HG03571 (cell line): Measurements from ENCODE around the gene CD63.
"Not testable (repeated sequence)": the region's sequence is repeated elsewhere in the genome, so short reads cannot be mapped to it uniquely, and the experiment has no call there.

ENCODE experiments used
- ATAC-seq: cut with Tn5 transposase; IDR thresholded peaks from one replicate; pipeline ENCODE4 v1.9.1; 2021; ENCODE audit not compliant: unreplicated experiment

CD63 gene

GRCh38 chr12:55728939-55729818, at the start of gene CD63:
TSS of gene CD63 (minus strand) at chr12:55729009. CDS start at chr12:55728341, 668 bp downstream.
- ATAC-seq, result peak; percentile 63

GRCh38 chr12:55777856-55778255, 49.0 kb upstream of the CD63 start:
- no peak for ATAC-seq

GRCh38 chr12:55771736-55772135, 42.9 kb upstream of the CD63 start:
- ATAC-seq, result no peak

- no peak for ATAC-seq
Measured at GRCh38 chr12:55767156-55767555, 38.3 kb upstream of the CD63 start.

DNA sequence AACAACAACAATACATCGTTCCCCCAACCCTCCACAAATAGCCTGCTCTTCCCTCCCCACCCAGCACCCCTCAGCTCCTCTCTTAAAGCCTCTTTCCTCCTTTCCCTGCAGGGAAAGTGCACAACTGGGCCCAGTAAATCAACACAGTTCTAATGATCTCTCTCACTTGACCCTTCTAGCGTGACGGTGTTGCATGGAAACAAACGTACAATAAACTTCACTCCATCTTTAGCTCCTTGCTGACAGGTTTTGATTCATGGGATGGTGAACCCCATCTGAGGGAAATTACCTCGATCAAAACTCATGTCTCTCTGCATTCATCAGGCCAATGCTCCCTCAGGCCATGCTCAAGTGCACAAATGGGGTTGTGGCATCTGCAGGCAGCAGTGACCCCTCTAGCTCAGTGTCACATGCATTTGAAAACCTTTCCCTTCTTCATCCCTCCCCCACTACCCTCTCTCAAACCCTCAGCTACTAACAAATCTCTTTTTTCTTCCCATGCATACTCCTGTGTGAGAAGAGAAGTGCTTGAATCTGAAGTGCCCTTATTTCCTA, 37.0 kb upstream of the CD63 start:
- ATAC-seq, result no peak

DNA sequence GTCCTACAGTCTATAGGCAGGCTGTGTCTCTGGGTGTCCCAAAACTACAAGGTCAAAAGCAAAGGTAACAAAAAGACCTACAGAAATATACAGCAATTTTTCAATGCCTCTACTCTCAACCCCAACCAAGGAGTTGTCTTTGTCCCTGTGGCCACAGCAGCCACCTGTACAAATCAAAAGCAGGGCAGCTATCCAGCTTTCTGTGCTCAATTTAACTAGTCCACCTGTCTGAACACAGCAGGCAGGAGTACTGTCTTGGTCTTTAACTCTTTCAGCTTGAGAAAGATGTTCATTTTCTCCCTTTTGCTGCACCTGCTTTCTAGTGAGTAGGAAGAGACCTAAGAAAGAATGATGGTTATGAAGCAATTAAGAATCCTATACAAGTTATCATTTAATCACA, 33.8 kb upstream of the CD63 start:
- no peak for ATAC-seq

DNA sequence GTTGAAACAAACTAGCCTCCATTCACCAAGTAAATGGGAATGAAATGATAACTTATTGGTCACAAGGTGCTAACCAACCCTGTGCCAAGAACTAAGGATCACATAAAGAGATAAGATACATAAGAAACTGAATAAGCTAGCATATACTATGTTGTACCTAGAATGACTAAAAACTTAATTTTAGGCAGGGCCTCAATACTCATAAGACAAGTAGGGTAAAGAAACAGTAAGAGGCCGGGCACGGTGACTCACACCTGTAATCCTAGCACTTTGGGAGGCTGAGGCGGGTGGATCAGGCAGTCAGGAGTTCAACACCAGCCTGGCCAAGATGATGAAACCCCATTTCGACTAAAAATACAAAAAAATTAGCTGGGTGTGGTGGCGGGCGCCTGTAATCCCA, 31.9 kb upstream of the CD63 start:
- no peak for ATAC-seq

GRCh38 chr12:55758575-55758974, 29.8 kb upstream of the CD63 start:
- not testable (repeated sequence) for ATAC-seq

- no peak for ATAC-seq
Measured at GRCh38 chr12:55757701-55758100, 28.9 kb upstream of the CD63 start.

DNA sequence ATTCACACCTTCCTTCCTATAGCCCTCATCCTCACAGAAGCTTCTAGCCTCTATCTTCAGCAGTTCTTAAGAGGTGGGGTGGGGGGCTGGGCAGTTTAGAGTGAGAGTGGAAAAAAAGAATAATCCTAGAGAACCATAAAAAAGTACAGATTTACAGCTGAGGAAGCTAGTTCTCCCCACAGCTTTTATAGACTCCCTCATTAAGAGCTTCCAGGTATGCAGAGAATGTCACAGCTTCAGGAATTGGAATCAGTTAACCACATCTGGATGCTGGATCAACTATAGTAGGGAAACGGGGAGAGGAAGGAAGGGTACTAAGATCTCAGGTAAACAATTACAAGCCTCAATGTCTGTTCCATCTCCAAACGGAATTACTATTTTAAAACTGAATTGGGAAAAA, 26.4 kb upstream of the CD63 start:
- ATAC-seq, result no peak

DNA sequence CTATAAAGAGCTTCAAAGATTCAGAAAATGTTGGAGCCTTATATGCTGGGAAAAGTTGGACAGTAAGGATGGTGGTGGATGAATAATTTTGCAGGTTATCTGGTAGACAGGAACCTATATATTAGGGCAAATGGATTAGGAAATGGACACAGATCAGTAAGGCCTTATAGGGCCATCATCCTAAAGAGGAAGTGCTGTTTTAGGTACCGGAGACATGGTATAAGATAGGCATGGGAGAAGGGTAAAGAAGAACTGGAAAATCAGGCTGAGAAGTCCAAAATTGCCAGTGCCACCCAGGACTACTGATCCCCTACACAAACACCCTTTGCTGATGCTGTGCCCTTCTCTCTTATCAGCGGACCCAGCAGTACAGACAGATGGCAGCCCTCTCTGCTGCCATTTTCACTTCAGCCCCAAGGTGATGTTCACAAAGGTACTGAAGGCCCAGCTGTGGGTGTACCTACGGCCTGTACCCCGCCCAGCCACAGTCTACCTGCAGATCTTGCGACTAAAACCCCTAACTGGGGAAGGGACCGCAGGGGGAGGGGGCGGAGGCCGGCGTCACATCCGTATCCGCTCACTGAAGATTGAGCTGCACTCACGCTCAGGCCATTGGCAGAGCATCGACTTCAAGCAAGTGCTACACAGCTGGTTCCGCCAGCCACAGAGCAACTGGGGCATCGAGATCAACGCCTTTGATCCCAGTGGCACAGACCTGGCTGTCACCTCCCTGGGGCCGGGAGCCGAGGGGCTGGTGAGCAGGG, 19.6 kb upstream of the CD63 start:
- ATAC-seq, result no peak

DNA sequence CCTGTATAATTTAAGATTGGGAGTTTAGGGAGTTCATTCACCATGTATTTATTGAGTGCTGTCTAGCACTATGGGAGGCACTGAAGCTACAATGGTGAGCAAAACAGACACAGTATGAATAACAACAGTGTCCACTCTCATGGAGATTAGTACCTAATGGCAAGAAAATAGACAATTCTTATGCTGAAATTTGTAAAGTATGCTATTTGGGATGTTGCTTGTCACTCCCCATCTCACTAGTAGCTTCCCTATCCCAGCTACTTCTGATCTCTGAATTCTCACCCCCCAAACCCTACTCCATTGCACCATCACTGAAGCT, 18.1 kb upstream of the CD63 start:
- no peak for ATAC-seq

DNA sequence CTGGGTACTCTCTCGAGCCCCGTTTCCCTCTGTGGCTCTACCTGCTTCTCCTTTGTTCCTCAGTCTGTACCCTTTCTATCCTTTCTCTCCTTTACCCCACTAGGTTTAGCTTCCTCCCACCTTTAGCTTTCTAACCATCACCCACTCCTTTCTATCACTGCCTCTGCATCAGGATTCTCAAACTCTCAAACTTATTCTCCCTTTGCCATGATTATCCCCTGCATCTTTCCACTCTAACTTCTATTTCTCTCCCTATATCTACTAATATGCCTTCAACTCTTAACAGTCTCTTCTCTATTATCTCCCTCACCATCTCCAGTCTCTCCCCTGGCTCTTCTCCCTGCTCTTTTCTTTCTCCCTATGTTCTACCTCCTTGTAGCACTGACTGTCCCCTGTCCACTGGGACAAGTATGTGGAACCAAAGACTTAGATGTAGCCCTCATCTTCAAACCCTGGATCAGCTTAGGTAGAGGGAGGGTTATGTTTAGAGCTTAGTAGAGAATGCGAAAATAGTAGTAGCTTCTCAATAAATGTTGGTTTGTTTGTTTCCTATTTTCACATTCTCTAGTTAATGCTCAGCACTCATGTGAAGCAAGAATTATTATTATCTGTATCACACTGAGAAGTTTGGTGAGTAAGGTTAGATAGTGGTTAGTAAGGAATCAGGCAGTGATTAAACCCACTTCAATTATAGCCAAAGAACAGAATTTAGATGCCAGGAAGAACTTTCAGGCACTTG, 17.5 kb upstream of the CD63 start:
- no peak for ATAC-seq

GRCh38 chr12:55745361-55746173, 16.8 kb upstream of the CD63 start:
- ATAC-seq, result no peak

GRCh38 chr12:55744340-55745030, 15.7 kb upstream of the CD63 start:
- no peak for ATAC-seq

DNA sequence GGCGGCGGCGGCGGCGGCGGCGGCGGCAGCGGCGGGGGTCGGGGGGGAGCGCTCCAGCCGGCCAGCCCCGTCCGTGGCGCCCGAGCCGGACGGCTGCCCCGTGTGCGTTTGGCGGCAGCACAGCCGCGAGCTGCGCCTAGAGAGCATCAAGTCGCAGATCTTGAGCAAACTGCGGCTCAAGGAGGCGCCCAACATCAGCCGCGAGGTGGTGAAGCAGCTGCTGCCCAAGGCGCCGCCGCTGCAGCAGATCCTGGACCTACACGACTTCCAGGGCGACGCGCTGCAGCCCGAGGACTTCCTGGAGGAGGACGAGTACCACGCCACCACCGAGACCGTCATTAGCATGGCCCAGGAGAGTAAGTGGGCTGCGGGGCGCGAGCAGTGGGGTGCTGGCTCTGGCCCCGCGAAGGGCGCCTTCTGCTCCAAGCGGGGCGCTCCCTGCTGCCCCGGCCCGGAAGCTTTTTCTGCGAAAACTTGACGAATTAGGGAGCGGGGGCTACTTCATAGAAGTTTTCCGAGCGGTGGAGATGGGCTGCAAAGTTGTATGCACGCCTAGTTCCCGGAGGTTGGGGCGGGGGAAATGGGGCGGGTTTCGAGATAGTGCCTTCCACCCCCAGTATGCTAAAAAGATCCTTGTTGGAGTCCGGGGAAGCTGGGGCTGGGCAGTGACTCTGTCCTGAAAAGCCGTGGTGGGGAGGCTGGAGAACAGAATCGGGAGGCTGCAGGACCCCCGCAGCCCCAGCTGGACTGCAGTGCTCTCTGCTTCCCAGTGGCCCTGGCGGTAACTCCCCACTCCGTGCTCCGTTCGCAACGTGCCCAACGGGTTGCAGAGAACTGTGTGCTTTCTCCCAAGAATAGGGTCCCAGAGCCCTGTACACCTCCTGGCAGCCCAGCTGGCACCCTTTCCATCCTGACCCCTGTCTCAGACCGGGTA, 14.9 kb upstream of the CD63 start:
- no peak for ATAC-seq

- peak; percentile 23 for ATAC-seq
Measured at GRCh38 chr12:55742719-55743405, 14.1 kb upstream of the CD63 start, which contains the start of gene GDF11. TSS of gene GDF11 (plus strand) at chr12:55743122. CDS start at chr12:55743317, 195 bp downstream.
